ENCODE data around the gene ANKRD6. TPM values are rescaled to one million over a fixed set of nuclear protein-coding genes. Genes with fewer than 3 reads are reported as not detected.

The ANKRD6 gene
- total RNA-seq, 1 experiment from 2014 or later, result 5.6 TPM

DNA sequence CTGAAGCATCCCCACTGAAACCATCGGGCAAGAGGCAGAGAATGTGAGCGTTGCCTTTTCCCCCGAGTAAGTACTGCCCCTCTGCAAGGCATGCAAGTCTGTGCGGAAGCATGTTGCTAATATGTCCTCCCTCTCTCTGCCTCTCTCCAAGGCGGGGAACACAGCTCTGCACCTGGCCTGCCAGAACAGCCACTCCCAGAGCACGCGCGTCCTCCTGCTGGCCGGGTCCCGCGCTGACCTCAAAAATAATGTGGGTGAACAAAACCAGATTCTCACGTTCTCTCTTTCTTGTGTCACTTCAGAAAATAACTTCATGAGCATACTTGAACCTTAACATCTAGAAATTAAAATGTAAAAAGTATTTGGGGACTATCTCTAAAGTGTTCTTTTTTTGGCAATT lies 179.2 kb downstream of the ANKRD6 start:
- no peak overlapping the region for H3T11ph ChIP-seq (ENCODE audit: low read length)
- H2BK20ac ChIP-seq (ENCODE audit: low read depth, low read length, poor library complexity, severe bottlenecking), result no peak overlapping the region
- H3K79me1 ChIP-seq (ENCODE audit: insufficient read depth, low read depth, low read length, poor library complexity, severe bottlenecking), result no peaks in the 10 kb centered on the region
- H2AFZ ChIP-seq (ENCODE audit: low read length), result no peak overlapping the region
- no peak overlapping the region for H3K4me3 Mint-ChIP-seq
- no peaks in the 10 kb centered on the region for H3K36me3 Mint-ChIP-seq (ENCODE audit: insufficient read depth in 1 of 3, low read depth in 3 of 3)
- H3K27ac Mint-ChIP-seq, result no peak overlapping the region
- peaks cover 0 to 12% of the 10 kb centered on the region in 2 experiments; a peak in 2 of 4 replicates for H3K4me1 Mint-ChIP-seq
- H3K27me3 Mint-ChIP-seq (ENCODE audit: low read depth), result peaks cover 2% of the 10 kb centered on the region
- no peaks in the 10 kb centered on the region for H3K79me2 ChIP-seq (ENCODE audit: insufficient read depth, low read length)
- H3K9me3 ChIP-seq (ENCODE audit: control insufficient read depth, low read depth, low read length), result no peaks in the 10 kb centered on the region
- TF ChIP-seq, protein P1, sequence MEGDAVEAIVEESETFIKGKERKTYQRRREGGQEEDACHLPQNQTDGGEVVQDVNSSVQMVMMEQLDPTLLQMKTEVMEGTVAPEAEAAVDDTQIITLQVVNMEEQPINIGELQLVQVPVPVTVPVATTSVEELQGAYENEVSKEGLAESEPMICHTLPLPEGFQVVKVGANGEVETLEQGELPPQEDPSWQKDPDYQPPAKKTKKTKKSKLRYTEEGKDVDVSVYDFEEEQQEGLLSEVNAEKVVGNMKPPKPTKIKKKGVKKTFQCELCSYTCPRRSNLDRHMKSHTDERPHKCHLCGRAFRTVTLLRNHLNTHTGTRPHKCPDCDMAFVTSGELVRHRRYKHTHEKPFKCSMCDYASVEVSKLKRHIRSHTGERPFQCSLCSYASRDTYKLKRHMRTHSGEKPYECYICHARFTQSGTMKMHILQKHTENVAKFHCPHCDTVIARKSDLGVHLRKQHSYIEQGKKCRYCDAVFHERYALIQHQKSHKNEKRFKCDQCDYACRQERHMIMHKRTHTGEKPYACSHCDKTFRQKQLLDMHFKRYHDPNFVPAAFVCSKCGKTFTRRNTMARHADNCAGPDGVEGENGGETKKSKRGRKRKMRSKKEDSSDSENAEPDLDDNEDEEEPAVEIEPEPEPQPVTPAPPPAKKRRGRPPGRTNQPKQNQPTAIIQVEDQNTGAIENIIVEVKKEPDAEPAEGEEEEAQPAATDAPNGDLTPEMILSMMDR (conservative IDR thresholded peaks at IDR 0.05), result peak; percentile 61
- no peaks in the 10 kb centered on the region for H3K4me1 ChIP-seq (ENCODE audit: insufficient read depth, low read length)
- H4K5ac ChIP-seq (ENCODE audit: insufficient read length, low read depth, low read length), result no peak overlapping the region
- no peak overlapping the region for H2BK5ac ChIP-seq (ENCODE audit: insufficient read length, low read length)
- H2BK15ac ChIP-seq (ENCODE audit: low read depth, low read length), result no peak overlapping the region
- no peak overlapping the region for H3K23ac ChIP-seq (ENCODE audit: insufficient read length, low read depth, low read length)
- H3K27me3 ChIP-seq (ENCODE audit: insufficient read depth, low read length), result no peaks in the 10 kb centered on the region
- no peak overlapping the region for H3K27ac ChIP-seq (ENCODE audit: insufficient read length, low read depth, low read length)
- no peaks in the 10 kb centered on the region for H4K20me1 ChIP-seq (ENCODE audit: control insufficient read depth, insufficient read depth, insufficient read length)
- peak; percentile 62 for DNase-seq
- no peak overlapping the region for H3K4me2 ChIP-seq (ENCODE audit: insufficient read depth, insufficient read length, low read length)
- H4K91ac ChIP-seq (ENCODE audit: insufficient read length, low read depth, low read length), result no peak overlapping the region
- no peak overlapping the region for H2BK120ac ChIP-seq (ENCODE audit: low read depth, low read length, poor library complexity, severe bottlenecking)
- WGBS (ENCODE audit: extremely low coverage, insufficient read length, low lambda C conversion rate), result no CpG with 5 or more reads among the region's 12 CpGs
- H3K56ac ChIP-seq (ENCODE audit: insufficient read length, low read depth, low read length), result no peak overlapping the region
- no peaks in the 10 kb centered on the region for H3K23me2 ChIP-seq (ENCODE audit: insufficient read length, low read depth, low read length, poor library complexity, severe bottlenecking)
- no peak overlapping the region for H3K4ac ChIP-seq (ENCODE audit: low read depth, low read length)
- no peak overlapping the region for H3K14ac ChIP-seq (ENCODE audit: insufficient read depth, low read length)
- no peak overlapping the region for H2BK12ac ChIP-seq (ENCODE audit: insufficient read length, low read depth, low read length)
- no peak overlapping the region for H2AK5ac ChIP-seq (ENCODE audit: insufficient read length, low read length)
- no peak overlapping the region for H3K9ac ChIP-seq (ENCODE audit: extremely low read depth, insufficient read length, low read length)
- H3K18ac ChIP-seq (ENCODE audit: insufficient read length, low read depth, low read length), result no peak overlapping the region
- no peaks in the 10 kb centered on the region for H3K9me3 Mint-ChIP-seq
- no peak overlapping the region for H4K8ac ChIP-seq (replicated peaks; ENCODE audit: insufficient read length, low read depth, low read length)
